Gastroesophageal sphincter (tissue), 4 donors: ENCODE results near the gene ATAD3B. TPM values are rescaled to one million over a fixed set of nuclear protein-coding genes. Genes with fewer than 3 reads are reported as not detected.

Experiments used
- ATAC-seq: fragments of 150-250 bp; one replicate; pipeline ENCODE4 v1.9.1; 2016; ENCODE audit warnings: mild to moderate bottlenecking, moderate library complexity
- H3K27ac ChIP-seq, 4 donors: fragments of 200-600 bp; sonication (generic) in 3 of 4; 1 replicate in 3 of 4; 2 replicates in 1 of 4; pipeline ENCODE4 v1.5.1; 2016 to 2019
- H3K27me3 ChIP-seq: fragments of 200-600 bp; sonication (generic); one replicate; pipeline ENCODE4 v1.5.1; 2019
- H3K36me3 ChIP-seq, 2 donors: fragments of 200-600 bp; sonication (generic); one replicate each; pipeline ENCODE4 v1.5.1; 2019; ENCODE audit warnings: control low read depth in 1 of 2
- H3K4me1 ChIP-seq, 3 donors: fragments of 200-600 bp; sonication (generic); 1 replicate in 2 of 3; 2 replicates in 1 of 3; pipeline ENCODE4 v1.5.1; 2016 to 2019; ENCODE audit warnings: control low read depth in 2 of 3
- H3K4me3 ChIP-seq, 2 donors: fragments of 200-600 bp; sonication (generic); one replicate each; pipeline ENCODE4 v1.5.1; 2019; ENCODE audit warnings: mild to moderate bottlenecking in 1 of 2, moderate library complexity in 1 of 2
- H3K9me3 ChIP-seq, 3 donors: fragments of 200-600 bp; sonication (generic); one replicate each; pipeline ENCODE4 v1.5.1; 2017 to 2019; ENCODE audit warnings: control low read depth in 2 of 3
- CTCF ChIP-seq, 4 experiments: fragments of 200-600 bp in 2 of 4; fragments of 450-650 bp in 2 of 4; sonication (generic) in 1 of 4; IDR thresholded peaks; one replicate each; pipeline ENCODE4 v1.5.1; 2017 to 2019; ENCODE audit warnings: antibody characterized with exemption in 4 of 4, mild to moderate bottlenecking in 2 of 4, moderate library complexity in 2 of 4
- EP300 ChIP-seq: sonication (generic); formaldehyde crosslinking; IDR thresholded peaks from one replicate; pipeline ENCODE4 v1.6.1; 2017; ENCODE audit warnings: antibody characterized with exemption, mild to moderate bottlenecking
- POLR2A ChIP-seq, 2 donors: fragments of 450-650 bp; IDR thresholded peaks; one replicate each; pipeline ENCODE4 v1.6.1; 2017; ENCODE audit warnings: antibody characterized with exemption in 2 of 2, mild to moderate bottlenecking in 2 of 2, moderate library complexity in 1 of 2
- POLR2AphosphoS5 ChIP-seq: sonication (generic); formaldehyde crosslinking; IDR thresholded peaks from one replicate; pipeline ENCODE4 v1.6.1; 2017; ENCODE audit warnings: antibody characterized with exemption
- WGBS, 2 donors: methylation state at CpG; one replicate each; pipeline ENCODE4 v1.1.5; 2018; ENCODE audit warnings: low coverage in 1 of 2; 5-methylcytosine and 5-hydroxymethylcytosine counted together
- total RNA-seq, 4 donors: library from RNA; depleted of rRNA; stranded (reverse); fragments of >200 nt; gene quantifications; one replicate each; pipeline ENCODE4 v1.1.0, GENCODE V29; 2016

The ATAD3B gene
- total RNA-seq, 4 donors from 2014 or later: 4.1 to 17.9 (median 12.1) TPM

DNA sequence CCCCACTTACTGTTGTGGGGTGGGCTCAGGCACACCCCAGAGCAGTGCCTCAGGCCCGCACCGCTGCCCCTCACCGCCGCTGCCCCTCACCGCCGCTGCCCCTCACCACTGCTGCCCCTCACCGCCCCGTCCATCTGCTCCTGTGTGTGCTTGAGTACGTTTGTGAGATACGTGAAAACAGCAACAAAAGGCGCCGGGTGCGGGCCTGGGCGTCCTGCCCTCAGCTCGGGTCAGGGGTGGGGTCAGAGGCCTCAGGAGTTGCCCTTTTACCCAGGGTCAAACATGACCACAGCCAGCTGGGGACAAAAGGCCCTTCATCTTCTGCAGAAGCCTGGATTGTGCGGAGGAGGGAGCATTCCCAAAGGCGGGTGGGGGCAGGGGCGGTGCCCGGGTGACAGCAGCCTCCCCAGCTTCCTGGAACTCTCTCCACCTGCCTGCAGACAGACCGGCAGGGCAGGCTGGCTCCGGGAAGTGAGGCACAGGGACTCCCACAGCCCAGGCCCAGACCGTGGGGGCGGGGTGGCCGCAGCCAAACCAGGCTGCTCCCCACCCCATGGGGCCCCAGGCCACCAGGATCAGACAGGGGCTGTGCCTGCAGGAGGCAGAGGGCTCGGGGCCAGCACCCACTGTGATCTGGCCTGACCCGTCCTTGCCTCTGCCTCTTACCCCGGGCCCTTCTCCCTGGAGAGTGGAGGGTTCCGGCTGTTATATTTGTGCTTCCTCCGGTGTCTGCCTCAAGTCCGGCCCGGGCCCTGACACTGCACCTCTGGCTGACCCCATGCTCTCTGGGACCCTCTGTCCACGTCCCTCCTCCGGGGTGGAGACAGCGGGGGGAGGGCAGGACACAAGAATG lies 38.4 kb upstream of the ATAD3B start:
- ATAC-seq: peak; percentile 26
- Histone ChIP-seq H3K4me1 (peaks cover 0 to 100% (median 78%) of the 10 kb centered on the region in 3 donors), H3K27me3 (no peaks in the 10 kb centered on the region), H3K36me3 (no peaks in the 10 kb centered on the region), H3K9me3 (no peaks in the 10 kb centered on the region), H3K27ac (peak overlapping the region; percentile 79 to 97 (median 94)), H3K4me3 (peak overlapping the region in 1 of 2 donors; percentile 71)
- 0 to 59% methylated on average over 2 to 6 of the region's 34 CpGs for WGBS, 2 donors
- TF ChIP-seq EP300 (no peak), CTCF (IDR thresholded peaks at IDR 0.05) (peak in 1 of 4 experiments; percentile 9), POLR2A (IDR thresholded peaks at IDR 0.05) (no peak), POLR2AphosphoS5 (peak; percentile 97)

DNA sequence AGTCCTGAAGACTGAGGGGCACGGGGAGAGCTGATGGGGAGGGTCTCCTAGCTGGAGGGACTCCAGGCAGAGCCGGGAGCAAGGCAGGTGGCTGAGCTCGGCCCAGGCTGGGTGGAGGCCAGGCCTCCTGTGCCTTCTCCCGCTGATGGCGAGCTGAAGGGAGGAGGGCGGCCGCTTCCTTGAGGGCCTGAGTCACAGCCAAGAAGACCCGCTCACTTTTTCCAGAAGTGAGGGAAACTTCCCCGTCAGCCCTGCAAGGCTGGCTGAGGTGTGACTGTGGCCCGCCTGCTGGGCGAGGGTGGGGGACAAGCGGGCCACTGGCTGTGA lies 37.8 kb upstream of the ATAD3B start:
- H3K36me3 ChIP-seq: peaks cover 0 to 5% of the 10 kb centered on the region in 2 donors
- TF ChIP-seq EP300: no peak
- peak; percentile 80 for TF ChIP-seq POLR2AphosphoS5
- no peak for TF ChIP-seq POLR2A (IDR thresholded peaks at IDR 0.05)
- TF ChIP-seq CTCF (IDR thresholded peaks at IDR 0.05): no peak
- peak overlapping the region; percentile 79 to 97 (median 94) for H3K27ac ChIP-seq
- no peaks in the 10 kb centered on the region for H3K27me3 ChIP-seq
- peak overlapping the region in 1 of 2 donors; percentile 71 for H3K4me3 ChIP-seq
- H3K4me1 ChIP-seq: peaks cover 0 to 100% (median 79%) of the 10 kb centered on the region in 3 donors
- H3K9me3 ChIP-seq: no peaks in the 10 kb centered on the region
- WGBS, 2 donors: 0% methylated on average over 1 of the region's 12 CpGs; no CpG with 5 or more reads in 1 of the 2 donors
- ATAC-seq: no peak

DNA sequence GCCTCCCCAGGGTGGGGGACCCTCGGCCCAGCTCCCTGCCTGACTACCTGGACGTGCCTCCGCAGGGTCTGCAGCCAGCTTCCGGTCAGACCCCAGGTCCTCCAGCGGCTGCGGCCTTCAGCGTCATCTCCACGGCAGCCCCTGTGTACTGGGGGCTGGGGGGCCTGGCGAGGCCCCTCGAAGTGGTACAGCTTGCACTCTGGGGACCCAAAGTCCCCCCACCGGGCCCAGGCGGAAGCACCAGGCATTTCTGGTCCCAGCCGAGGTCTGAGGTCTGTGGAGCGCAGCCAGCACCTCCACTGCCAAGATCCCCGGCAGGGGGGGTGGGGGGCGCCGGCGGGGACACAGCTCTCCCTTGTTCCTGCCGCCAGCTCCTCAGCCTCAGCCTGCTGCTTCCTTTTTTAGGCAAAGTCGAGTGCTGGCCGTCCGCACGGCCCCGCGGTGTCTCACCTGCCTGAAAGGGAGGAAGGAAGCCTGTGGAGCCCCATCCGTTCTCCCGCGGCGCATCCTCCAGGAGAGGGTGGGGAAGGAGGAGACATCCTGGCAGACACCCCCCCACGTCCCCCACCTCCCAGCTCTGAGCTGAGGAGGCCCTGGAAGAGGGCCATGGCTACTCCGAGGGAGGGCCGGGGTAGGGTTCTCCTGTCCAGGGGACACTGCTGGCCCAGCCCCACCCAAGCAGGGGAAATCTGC lies 37.3 kb upstream of the ATAD3B start:
- peak overlapping the region; percentile 1 to 71 for H3K4me3 ChIP-seq
- H3K27me3 ChIP-seq: no peaks in the 10 kb centered on the region
- peak overlapping the region; percentile 79 to 97 (median 94) for H3K27ac ChIP-seq
- H3K4me1 ChIP-seq: peaks cover 0 to 99% (median 79%) of the 10 kb centered on the region in 3 donors
- peak; percentile 26 for ATAC-seq
- no peaks in the 10 kb centered on the region for H3K9me3 ChIP-seq
- TF ChIP-seq EP300 (no peak), POLR2AphosphoS5 (peak; percentile 41), POLR2A (IDR thresholded peaks at IDR 0.05) (peak in 1 of 2 donors; percentile 8), CTCF (IDR thresholded peaks at IDR 0.05) (peak in 2 of 4 experiments; percentile 19 to 32)
- peaks cover 0 to 10% of the 10 kb centered on the region in 2 donors for H3K36me3 ChIP-seq
- 0% methylated on average over 2 of the region's 32 CpGs; no CpG with 5 or more reads in 1 of the 2 donors for WGBS, 2 donors

GRCh38 chr1:1434824-1435105 lies 36.8 kb upstream of the ATAD3B start:
- H3K4me1 ChIP-seq: peaks cover 0 to 95% (median 74%) of the 10 kb centered on the region in 3 donors
- H3K27ac ChIP-seq: peak overlapping the region; percentile 79 to 97 (median 94)
- peaks cover 0 to 13% of the 10 kb centered on the region in 2 donors for H3K36me3 ChIP-seq
- H3K4me3 ChIP-seq: peak overlapping the region in 1 of 2 donors; percentile 71
- no peak for ATAC-seq
- no peak for TF ChIP-seq CTCF (IDR thresholded peaks at IDR 0.05)
- TF ChIP-seq EP300: no peak
- no peak for TF ChIP-seq POLR2A (IDR thresholded peaks at IDR 0.05)
- TF ChIP-seq POLR2AphosphoS5: no peak
- 80% methylated on average over 1 of the region's 4 CpGs; no CpG with 5 or more reads in 1 of the 2 donors for WGBS, 2 donors
- no peaks in the 10 kb centered on the region for H3K27me3 ChIP-seq
- H3K9me3 ChIP-seq: no peaks in the 10 kb centered on the region
